Measurements from ENCODE around the gene MYO1H. TPM values are rescaled to one million over a fixed set of nuclear protein-coding genes. Genes with fewer than 3 reads are reported as not detected.

MYO1H gene
- total RNA-seq, 1 experiment from 2014 or later, result not detected

DNA sequence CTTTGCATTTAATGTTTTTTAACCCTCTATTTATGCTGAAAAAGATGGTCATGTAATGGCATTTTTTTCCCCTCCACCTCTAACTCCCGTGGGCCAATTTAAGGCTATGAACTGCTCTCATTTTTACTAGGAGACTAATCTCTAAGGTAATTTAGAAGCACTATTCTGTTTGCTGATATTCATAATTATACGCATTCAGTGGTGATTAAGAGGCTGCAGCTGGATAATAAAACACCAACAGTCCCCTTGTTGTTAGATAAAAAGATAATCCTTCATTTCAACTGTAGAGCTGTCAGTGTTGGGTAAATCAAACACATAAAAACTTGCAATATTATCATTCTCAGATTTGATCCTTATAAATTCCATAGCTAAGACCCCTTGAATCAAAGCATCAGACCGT, 8.9 kb downstream of the MYO1H start:
- TF ChIP-seq, protein P1, sequence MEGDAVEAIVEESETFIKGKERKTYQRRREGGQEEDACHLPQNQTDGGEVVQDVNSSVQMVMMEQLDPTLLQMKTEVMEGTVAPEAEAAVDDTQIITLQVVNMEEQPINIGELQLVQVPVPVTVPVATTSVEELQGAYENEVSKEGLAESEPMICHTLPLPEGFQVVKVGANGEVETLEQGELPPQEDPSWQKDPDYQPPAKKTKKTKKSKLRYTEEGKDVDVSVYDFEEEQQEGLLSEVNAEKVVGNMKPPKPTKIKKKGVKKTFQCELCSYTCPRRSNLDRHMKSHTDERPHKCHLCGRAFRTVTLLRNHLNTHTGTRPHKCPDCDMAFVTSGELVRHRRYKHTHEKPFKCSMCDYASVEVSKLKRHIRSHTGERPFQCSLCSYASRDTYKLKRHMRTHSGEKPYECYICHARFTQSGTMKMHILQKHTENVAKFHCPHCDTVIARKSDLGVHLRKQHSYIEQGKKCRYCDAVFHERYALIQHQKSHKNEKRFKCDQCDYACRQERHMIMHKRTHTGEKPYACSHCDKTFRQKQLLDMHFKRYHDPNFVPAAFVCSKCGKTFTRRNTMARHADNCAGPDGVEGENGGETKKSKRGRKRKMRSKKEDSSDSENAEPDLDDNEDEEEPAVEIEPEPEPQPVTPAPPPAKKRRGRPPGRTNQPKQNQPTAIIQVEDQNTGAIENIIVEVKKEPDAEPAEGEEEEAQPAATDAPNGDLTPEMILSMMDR (IDR thresholded peaks at IDR 0.05; ENCODE audit: unreplicated experiment), result no peak
- no peak for DNase-seq (ENCODE audit: unreplicated experiment)
- Mint-ChIP-seq H3K9me3 (ENCODE audit: unreplicated experiment) (no peaks in the 10 kb centered on the region), H3K36me3 (ENCODE audit: insufficient read depth, unreplicated experiment) (no peaks in the 10 kb centered on the region), H3K27ac (ENCODE audit: low read depth, unreplicated experiment) (no peak overlapping the region), H3K4me1 (ENCODE audit: insufficient read depth, unreplicated experiment) (no peaks in the 10 kb centered on the region), H3K4me3 (ENCODE audit: unreplicated experiment) (no peak overlapping the region), H3K27me3 (ENCODE audit: insufficient read depth, unreplicated experiment) (peaks cover 82% of the 10 kb centered on the region)
- CTCF ChIA-PET, result interaction anchor here (0.6 kb wide), 2 partner anchors 29 to 77 kb away, joined by 3 read pairs; no protein-coding TSS in a partner anchor
- BruUV-seq (replicated peaks), result no TSS peak
- POLR2A ChIA-PET, result no interaction called here
- intact Hi-C loops (cut with micrococcal nuclease), result no loop called here

DNA sequence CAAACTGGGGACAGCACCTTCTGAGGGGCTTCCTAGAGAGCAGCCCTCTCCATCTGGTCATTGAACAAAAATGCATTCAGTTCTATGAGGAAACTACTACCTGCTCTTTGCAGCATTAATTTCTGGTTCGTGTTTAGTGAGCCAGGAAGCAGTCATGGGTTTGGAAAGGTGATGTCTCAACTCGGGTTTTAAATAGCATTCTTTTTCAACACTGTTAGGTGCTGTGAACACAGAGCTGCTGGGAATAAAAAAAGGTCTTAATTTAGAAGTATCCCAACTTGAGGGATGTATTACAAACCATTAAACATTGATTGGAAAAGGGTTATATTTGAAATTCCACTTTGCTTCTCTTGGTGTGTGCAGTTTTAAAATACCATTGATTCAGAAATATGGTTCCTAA, 9.3 kb downstream of the MYO1H start:
- Mint-ChIP-seq H3K27me3 (ENCODE audit: insufficient read depth, unreplicated experiment) (peaks cover 82% of the 10 kb centered on the region), H3K4me3 (ENCODE audit: unreplicated experiment) (no peak overlapping the region), H3K9me3 (ENCODE audit: unreplicated experiment) (no peaks in the 10 kb centered on the region), H3K4me1 (ENCODE audit: insufficient read depth, unreplicated experiment) (no peaks in the 10 kb centered on the region), H3K36me3 (ENCODE audit: insufficient read depth, unreplicated experiment) (no peaks in the 10 kb centered on the region), H3K27ac (ENCODE audit: low read depth, unreplicated experiment) (no peak overlapping the region)
- POLR2A ChIA-PET, result no interaction called here
- intact Hi-C loops (cut with micrococcal nuclease), result no loop called here
- TF ChIP-seq, protein P1 (IDR thresholded peaks at IDR 0.05; ENCODE audit: unreplicated experiment), result no peak
- CTCF ChIA-PET, result interaction anchor here (0.6 kb wide), 2 partner anchors 29 to 77 kb away, joined by 3 read pairs; no protein-coding TSS in a partner anchor
- BruUV-seq (replicated peaks), result no TSS peak
- DNase-seq (ENCODE audit: unreplicated experiment), result no peak

DNA sequence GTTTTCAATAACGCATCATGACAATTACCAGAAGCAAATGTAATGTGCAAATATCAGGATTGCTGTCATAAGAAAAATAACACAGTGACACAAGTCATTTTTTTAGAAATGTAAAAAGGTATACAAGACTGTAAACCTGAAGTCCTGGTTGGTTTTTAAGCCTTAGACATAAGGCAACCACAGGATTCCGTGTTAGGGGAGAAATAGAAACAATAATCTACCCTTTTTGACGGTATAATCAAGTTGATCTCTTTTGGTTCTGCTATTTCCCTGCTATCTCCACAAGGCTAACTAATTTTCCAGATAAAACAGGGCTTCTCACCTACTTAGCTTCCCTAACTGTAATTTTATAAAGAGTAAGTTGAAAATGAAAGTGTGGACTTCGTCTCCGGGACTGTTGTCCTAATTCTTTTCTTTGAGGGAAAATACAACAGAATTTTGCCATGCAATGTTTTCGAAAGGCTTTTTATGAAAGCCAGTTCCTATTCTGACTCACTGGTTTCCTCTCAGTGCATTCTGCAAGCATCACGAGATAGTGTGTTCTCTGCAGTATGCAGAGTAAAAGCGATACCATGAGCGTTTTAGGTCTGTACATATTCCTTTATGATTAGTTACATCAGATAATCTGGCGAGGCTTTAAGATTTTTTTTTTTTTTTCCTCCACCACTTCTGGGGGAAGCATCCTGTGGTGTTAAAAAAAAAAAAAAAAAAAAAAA, 10.6 kb downstream of the MYO1H start:
- H3K36me3 Mint-ChIP-seq (ENCODE audit: insufficient read depth, unreplicated experiment), result no peaks in the 10 kb centered on the region
- no peak overlapping the region for H3K27ac Mint-ChIP-seq (ENCODE audit: low read depth, unreplicated experiment)
- H3K27me3 Mint-ChIP-seq (ENCODE audit: insufficient read depth, unreplicated experiment), result peaks cover 85% of the 10 kb centered on the region
- CTCF ChIA-PET, result interaction anchor here (0.6 to 0.7 kb wide), 3 partner anchors 44 to 241 kb away, joined by 3 read pairs; no protein-coding TSS in a partner anchor
- H3K9me3 Mint-ChIP-seq (ENCODE audit: unreplicated experiment), result no peaks in the 10 kb centered on the region
- H3K4me3 Mint-ChIP-seq (ENCODE audit: unreplicated experiment), result no peak overlapping the region
- BruUV-seq (replicated peaks), result no TSS peak
- TF ChIP-seq, protein P1 (IDR thresholded peaks at IDR 0.05; ENCODE audit: unreplicated experiment), result no peak
- POLR2A ChIA-PET, result no interaction called here
- no peak for DNase-seq (ENCODE audit: unreplicated experiment)
- no peaks in the 10 kb centered on the region for H3K4me1 Mint-ChIP-seq (ENCODE audit: insufficient read depth, unreplicated experiment)
- intact Hi-C loops (cut with micrococcal nuclease), result no loop called here

DNA sequence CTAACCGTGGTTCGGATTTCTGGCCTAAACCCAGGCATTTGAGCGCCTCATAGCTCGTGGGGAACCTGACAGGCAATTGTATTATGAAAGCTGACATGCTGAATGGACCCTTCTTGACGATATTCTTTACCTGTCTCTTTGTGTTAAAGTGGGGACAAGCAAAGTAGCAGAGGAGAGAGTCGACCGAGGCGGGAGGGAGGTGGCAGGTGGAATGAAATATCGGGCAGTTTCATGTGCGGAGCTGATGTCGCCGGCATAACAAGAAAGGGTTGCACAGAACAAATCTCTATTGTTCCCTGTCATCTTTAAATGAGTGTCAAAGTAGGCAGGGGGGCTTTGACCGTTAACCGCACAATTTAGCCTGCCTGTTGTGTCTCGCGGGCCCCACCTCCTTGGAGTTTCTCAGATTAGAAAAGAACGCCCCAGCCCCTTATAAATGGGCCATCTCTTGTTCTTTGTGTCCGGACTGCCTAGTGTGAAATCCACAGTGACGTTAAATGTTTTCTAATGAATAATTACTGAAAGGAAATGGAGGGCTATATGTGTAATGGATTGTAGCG, 11.5 kb downstream of the MYO1H start:
- no TSS peak for BruUV-seq (replicated peaks)
- intact Hi-C loops (cut with micrococcal nuclease), result no loop called here
- Mint-ChIP-seq H3K36me3 (ENCODE audit: insufficient read depth, unreplicated experiment) (no peaks in the 10 kb centered on the region), H3K27ac (ENCODE audit: low read depth, unreplicated experiment) (no peak overlapping the region), H3K27me3 (ENCODE audit: insufficient read depth, unreplicated experiment) (peaks cover 88% of the 10 kb centered on the region), H3K4me3 (ENCODE audit: unreplicated experiment) (no peak overlapping the region), H3K4me1 (ENCODE audit: insufficient read depth, unreplicated experiment) (no peaks in the 10 kb centered on the region), H3K9me3 (ENCODE audit: unreplicated experiment) (no peaks in the 10 kb centered on the region)
- POLR2A ChIA-PET, result no interaction called here
- CTCF ChIA-PET, result interaction anchor here (0.6 to 0.7 kb wide), 2 partner anchors 12 to 62 kb away, joined by 3 to 4 read pairs; no protein-coding TSS in a partner anchor
- TF ChIP-seq, protein P1 (IDR thresholded peaks at IDR 0.05; ENCODE audit: unreplicated experiment), result no peak
- DNase-seq (ENCODE audit: unreplicated experiment), result no peak

Data from MCF 10A (cell line).